ENCODE data around the gene KRTAP5-7.

Gene KRTAP5-7

GRCh38 chr11:71548120-71548519 lies 21.1 kb downstream of the KRTAP5-7 start, which contains the start of gene KRTAP5-9:
KRTAP5-9 (plus strand) TSS chr11:71548420; CDS start chr11:71548658, 238 bp downstream.
- Histone ChIP-seq H4K20me1 (ENCODE audit: insufficient read depth) (no peaks in the 10 kb centered on the region), H3K4me3 (IDR thresholded peaks at IDR 0.05; ENCODE audit: insufficient read depth, low read depth, low read length) (no peak within 1 kb of the TSS), H3K27me3 (ENCODE audit: insufficient read depth, low read depth) (no peaks in the 10 kb centered on the region), H3K27ac (no peak within 1 kb of the TSS), H3K9ac (no peak within 1 kb of the TSS), H3K36me3 (ENCODE audit: insufficient read depth) (no peaks in the 10 kb centered on the region), H3K4me2 (no peak within 1 kb of the TSS), H2AFZ (ENCODE audit: low read depth) (no peak within 1 kb of the TSS), H3K79me2 (ENCODE audit: insufficient read depth, low read depth) (no peaks in the 10 kb centered on the region), H3K4me1 (ENCODE audit: low read depth, poor library complexity, severe bottlenecking) (no peaks in the 10 kb centered on the region)
- TF ChIP-seq, protein P1, sequence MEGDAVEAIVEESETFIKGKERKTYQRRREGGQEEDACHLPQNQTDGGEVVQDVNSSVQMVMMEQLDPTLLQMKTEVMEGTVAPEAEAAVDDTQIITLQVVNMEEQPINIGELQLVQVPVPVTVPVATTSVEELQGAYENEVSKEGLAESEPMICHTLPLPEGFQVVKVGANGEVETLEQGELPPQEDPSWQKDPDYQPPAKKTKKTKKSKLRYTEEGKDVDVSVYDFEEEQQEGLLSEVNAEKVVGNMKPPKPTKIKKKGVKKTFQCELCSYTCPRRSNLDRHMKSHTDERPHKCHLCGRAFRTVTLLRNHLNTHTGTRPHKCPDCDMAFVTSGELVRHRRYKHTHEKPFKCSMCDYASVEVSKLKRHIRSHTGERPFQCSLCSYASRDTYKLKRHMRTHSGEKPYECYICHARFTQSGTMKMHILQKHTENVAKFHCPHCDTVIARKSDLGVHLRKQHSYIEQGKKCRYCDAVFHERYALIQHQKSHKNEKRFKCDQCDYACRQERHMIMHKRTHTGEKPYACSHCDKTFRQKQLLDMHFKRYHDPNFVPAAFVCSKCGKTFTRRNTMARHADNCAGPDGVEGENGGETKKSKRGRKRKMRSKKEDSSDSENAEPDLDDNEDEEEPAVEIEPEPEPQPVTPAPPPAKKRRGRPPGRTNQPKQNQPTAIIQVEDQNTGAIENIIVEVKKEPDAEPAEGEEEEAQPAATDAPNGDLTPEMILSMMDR (conservative IDR thresholded peaks at IDR 0.05; ENCODE audit: low read depth, low read length) = no peak

DNA sequence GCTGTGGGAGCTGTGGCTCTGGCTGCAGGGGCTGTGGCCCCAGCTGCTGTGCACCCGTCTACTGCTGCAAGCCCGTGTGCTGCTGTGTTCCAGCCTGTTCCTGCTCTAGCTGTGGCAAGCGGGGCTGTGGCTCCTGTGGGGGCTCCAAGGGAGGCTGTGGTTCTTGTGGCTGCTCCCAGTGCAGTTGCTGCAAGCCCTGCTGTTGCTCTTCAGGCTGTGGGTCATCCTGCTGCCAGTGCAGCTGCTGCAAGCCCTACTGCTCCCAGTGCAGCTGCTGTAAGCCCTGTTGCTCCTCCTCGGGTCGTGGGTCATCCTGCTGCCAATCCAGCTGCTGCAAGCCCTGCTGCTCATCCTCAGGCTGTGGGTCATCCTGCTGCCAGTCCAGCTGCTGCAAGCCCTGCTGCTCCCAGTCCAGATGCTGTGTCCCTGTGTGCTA lies 21.7 kb downstream of the KRTAP5-7 start:
- Histone ChIP-seq H3K36me3 (ENCODE audit: insufficient read depth) (no peaks in the 10 kb centered on the region), H3K27me3 (ENCODE audit: insufficient read depth, low read depth) (no peaks in the 10 kb centered on the region), H4K20me1 (ENCODE audit: insufficient read depth) (no peaks in the 10 kb centered on the region), H3K27ac (no peak overlapping the region), H3K4me2 (no peak overlapping the region), H3K79me2 (ENCODE audit: insufficient read depth, low read depth) (no peaks in the 10 kb centered on the region), H3K4me1 (ENCODE audit: low read depth, poor library complexity, severe bottlenecking) (no peaks in the 10 kb centered on the region), H3K9ac (no peak overlapping the region), H2AFZ (ENCODE audit: low read depth) (no peak overlapping the region), H3K4me3 (IDR thresholded peaks at IDR 0.05; ENCODE audit: insufficient read depth, low read depth, low read length) (no peak overlapping the region)
- TF ChIP-seq, protein P1 (conservative IDR thresholded peaks at IDR 0.05; ENCODE audit: low read depth, low read length) = no peak

GRCh38 chr11:71551711-71552110 lies 24.6 kb downstream of the KRTAP5-7 start:
- no peak overlapping the region for H3K9ac ChIP-seq
- no peak overlapping the region for H3K4me2 ChIP-seq
- H3K27me3 ChIP-seq (ENCODE audit: insufficient read depth, low read depth) = no peaks in the 10 kb centered on the region
- TF ChIP-seq, protein P1 (conservative IDR thresholded peaks at IDR 0.05; ENCODE audit: low read depth, low read length) = no peak
- no peaks in the 10 kb centered on the region for H4K20me1 ChIP-seq (ENCODE audit: insufficient read depth)
- no peaks in the 10 kb centered on the region for H3K79me2 ChIP-seq (ENCODE audit: insufficient read depth, low read depth)
- H3K4me3 ChIP-seq (IDR thresholded peaks at IDR 0.05; ENCODE audit: insufficient read depth, low read depth, low read length) = no peak overlapping the region
- H3K27ac ChIP-seq = no peak overlapping the region
- no peak overlapping the region for H2AFZ ChIP-seq (ENCODE audit: low read depth)
- no peaks in the 10 kb centered on the region for H3K36me3 ChIP-seq (ENCODE audit: insufficient read depth)
- H3K4me1 ChIP-seq (ENCODE audit: low read depth, poor library complexity, severe bottlenecking) = no peaks in the 10 kb centered on the region

DNA sequence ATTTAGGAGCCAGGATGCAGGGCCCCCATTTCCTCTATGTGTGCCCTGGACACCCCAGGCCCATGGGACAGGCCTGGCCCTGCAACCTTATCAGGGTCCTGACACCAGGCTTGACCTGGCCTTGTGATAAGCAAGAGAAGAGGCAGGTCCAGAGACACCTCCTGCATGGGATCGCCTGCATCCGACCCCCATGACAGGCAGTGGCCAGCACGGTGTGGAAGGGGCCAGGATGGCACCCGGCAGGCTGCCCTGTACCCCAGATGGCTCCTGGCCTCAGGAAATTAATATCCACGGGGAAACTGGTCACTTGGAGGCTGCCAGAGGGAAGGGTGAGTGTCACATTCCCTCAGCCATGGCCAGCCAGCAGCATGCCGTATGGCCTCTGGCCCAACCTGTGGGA lies 27.9 kb downstream of the KRTAP5-7 start:
- no peaks in the 10 kb centered on the region for H3K27me3 ChIP-seq (ENCODE audit: insufficient read depth, low read depth)
- H3K9ac ChIP-seq = no peak overlapping the region
- no peak overlapping the region for H2AFZ ChIP-seq (ENCODE audit: low read depth)
- no peak overlapping the region for H3K4me3 ChIP-seq (IDR thresholded peaks at IDR 0.05; ENCODE audit: insufficient read depth, low read depth, low read length)
- no peak overlapping the region for H3K4me2 ChIP-seq
- no peak overlapping the region for H3K27ac ChIP-seq
- TF ChIP-seq, protein P1 (conservative IDR thresholded peaks at IDR 0.05; ENCODE audit: low read depth, low read length) = no peak
- H3K4me1 ChIP-seq (ENCODE audit: low read depth, poor library complexity, severe bottlenecking) = no peaks in the 10 kb centered on the region
- H3K79me2 ChIP-seq (ENCODE audit: insufficient read depth, low read depth) = no peaks in the 10 kb centered on the region
- no peaks in the 10 kb centered on the region for H4K20me1 ChIP-seq (ENCODE audit: insufficient read depth)
- H3K36me3 ChIP-seq (ENCODE audit: insufficient read depth) = no peaks in the 10 kb centered on the region
